Femur (tissue), 1 donor: ENCODE measurements around the gene ZNF765.
A peak's percentile ranks its signal among the peaks of the same experiment; 100 is the strongest.
"Not testable (repeated sequence)": the region's sequence is repeated elsewhere in the genome, so short reads cannot be mapped to it uniquely, and the experiment has no call there.

Experiments
- DNase-seq: peaks from one replicate; pipeline ENCODE4 v3.0.0-alpha.2; 2017

ZNF765 gene

DNA sequence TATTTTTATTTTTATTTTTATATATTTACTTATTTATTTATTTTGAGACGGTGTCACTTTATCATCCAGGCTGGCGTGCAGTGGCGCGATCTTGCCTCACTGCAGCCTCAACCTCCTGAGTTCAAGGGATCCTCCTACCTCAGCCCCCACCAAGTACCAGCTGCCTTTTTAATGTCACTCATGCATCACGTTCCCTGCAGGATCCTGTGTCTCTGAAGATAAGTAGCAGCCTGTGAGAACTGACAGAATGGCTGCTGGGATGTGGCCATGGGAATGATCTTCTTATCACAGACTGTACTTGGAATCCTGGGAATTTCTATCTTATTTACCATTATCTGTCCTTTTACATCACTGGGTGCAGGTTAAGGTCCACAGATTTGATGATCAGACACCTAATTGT is 27.6 kb downstream of the ZNF765 start:
- DNase-seq, result no peak

DNA sequence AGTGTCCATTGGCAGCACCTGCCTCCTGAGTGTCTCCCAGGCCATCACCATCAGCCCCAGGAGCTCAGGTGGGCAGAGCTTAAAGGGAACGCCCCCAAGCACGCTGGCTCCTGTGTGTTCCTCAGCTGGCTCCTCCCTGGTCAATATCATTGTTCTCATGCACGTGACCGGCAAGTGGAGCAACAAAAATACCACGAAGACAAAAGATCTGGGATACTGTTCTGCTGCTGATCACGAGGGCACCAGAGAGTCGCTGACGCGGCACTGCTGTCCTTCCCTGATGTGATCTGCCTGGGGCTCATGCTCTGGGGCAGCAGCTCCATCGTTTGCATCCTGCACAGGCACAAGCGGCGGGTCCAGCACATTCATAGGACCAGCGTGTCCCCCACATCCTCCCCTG is 28.1 kb downstream of the ZNF765 start:
- not testable (repeated sequence) for DNase-seq

DNA sequence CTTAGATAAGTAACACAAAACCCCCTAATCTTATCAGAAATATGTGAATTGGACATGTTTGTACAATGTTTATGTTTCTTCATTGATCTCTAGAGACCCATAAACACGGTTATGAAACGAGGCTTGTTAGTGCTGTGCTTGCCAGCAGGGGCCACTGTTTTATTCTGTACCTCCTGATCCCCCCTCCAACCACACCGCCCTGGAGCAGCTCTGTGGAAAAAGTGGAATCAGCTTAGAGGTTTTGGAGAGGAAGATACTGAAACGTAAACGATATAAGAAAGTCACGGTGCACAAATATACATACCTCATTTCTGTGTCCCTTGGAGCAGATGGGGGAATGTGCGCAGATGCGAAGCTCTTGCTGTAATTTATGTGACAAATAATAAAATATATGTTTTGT is 28.7 kb downstream of the ZNF765 start:
- DNase-seq, result peak; percentile 28

DNA sequence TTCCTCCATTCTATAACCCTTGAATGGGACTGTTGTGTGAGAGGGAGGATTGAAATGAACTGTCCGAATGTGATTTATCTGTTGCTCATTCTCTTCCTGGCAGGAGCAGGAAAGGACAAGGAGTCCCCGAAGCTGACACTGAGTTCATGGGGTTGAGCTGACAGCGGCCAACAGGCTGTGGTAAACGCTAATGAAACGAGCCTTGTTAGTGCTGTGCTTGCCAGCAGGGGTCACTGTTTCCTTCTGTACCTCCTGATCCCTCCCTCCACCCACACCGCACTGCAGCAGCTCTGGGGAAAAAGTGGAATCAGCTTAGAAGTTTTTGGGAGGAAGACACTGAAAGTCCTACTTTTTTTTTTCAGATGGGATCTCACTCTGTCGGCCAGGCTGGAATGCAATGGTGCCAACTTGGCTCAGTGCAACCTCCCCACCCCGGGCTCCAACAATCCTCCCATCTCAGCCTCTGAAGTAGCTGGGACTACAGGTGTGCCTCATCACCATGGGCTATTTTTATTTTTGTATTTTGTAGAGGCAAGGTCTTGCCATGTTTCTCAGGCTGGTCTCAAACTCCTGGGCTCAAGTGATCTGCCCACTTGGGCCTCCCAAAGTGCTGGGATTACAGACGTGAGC is 30.1 kb downstream of the ZNF765 start:
- peak; percentile 77 for DNase-seq

DNA sequence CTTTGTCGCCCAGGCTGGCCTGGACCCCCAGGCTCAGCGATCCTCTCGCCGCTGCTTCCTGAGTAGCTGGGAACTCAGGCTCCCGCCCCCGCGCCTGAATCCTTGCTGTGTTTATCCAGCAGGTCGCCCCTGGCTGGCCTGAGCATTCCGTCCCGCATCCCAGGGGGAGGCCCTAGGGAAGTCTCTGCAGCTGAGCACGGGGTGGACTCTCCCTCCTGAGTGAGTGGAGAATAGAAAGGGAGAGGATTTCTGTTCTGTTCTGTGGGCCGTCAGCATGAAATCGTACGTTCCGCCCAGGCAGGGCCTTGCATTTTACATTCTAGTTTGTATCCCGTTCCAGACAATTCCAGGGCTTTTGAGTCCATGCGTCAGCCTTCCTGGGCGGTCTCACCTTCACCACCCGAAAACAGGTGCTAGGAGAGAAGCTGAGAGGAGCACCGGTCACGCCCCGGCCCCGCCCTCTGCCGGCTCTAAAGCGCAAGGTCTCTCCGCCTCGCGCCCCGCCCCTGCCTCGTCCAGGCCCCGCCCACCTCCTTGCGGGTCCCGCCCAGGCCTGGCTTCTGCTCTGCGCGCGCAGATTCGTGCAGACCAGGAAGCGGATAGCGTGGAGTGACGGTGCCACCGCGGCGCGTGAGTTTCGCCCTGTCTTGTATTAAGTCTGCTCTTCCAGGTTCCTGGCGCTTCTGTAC is 36.6 kb downstream of the ZNF765 start, which contains the start of gene ZNF761:
TSS of gene ZNF761 (plus strand) at position 586 of the 689 bp plus-strand sequence. CDS start 15,285 bp downstream, outside the sequence.
- peak; percentile 97 for DNase-seq

DNA sequence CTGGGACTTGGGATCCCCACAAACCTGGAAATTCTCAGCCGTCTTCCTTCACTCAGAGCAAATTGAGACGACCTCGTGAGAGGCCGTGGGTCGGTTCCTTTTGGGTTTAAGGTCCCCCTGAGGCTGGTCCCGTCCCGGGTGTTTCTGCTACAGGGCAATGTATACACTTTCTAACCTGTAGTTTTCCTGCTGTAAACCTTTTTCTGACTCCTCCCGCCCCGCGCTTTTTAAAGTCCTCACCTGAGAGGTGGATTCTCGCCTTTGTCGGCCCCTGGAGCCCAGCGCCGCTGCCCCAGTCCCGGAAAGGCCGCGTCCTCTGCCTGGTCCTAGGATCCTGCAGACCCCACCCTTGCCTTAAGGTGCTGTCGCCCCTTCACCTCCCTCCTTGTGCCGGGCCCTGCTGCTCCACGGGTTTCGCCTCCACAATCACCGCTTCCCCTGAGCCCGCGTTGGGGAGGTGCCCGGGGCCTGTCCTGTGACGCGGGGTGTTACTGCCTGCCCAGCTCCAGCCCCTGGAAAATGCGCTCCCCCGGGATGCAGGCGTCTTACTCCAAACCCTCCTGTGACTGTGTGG is 37.2 kb downstream of the ZNF765 start:
- DNase-seq, result peak; percentile 60

DNA sequence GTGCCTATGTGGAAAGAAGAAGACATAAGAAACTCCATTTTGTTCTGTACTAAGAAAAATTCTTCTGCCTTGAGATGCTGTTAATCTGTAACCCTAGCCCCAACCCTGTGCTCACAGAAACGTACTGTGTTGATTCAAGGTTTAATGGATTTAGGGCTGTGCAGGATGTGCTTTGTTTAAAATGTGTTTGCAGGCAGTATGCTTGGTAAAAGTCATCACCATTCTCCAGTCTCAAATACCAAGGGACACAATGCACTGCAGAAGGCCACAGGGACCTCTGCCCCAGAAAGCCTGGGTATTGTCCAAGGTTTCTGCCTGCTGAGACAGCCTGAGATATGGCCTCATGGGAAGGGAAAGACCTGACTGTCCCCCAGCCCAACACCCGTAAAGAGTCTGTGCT is 48.9 kb downstream of the ZNF765 start:
- not testable (repeated sequence) for DNase-seq

DNA sequence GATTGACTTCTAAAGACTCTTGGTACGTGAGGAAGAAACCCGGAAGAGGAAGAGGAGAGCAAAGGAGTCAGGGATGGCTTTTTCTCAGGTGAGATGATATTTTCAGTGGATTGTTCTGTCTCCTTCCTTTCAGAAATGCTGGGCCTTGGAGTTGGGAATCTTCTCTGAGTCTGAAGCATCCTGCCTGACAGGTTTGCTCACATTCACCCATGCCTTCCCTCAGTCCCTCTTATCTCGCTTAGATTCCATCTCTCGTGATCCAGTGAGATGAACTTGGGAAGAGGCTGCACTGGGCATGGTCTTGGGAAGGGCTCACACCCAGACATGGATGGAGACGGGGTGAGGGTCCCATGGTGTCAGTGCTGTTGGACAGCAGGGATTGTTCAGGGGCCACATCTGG is 52.2 kb downstream of the ZNF765 start:
- not testable (repeated sequence) for DNase-seq

DNA sequence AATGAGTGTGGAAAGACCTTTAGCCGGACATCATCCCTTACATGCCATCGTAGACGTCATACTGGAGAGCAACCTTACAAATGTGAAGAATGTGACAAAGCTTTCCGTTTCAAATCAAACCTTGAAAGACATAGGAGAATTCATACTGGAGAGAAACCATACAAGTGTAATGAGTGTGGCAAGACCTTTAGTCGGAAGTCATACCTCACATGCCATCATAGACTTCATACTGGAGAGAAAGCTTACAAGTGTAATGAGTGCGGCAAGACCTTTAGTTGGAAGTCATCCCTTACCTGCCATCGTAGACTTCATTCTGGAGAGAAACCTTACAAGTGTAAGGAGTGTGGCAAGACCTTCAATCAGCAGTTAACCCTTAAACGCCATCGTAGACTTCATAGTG is 60.9 kb downstream of the ZNF765 start:
- DNase-seq, result no peak

DNA sequence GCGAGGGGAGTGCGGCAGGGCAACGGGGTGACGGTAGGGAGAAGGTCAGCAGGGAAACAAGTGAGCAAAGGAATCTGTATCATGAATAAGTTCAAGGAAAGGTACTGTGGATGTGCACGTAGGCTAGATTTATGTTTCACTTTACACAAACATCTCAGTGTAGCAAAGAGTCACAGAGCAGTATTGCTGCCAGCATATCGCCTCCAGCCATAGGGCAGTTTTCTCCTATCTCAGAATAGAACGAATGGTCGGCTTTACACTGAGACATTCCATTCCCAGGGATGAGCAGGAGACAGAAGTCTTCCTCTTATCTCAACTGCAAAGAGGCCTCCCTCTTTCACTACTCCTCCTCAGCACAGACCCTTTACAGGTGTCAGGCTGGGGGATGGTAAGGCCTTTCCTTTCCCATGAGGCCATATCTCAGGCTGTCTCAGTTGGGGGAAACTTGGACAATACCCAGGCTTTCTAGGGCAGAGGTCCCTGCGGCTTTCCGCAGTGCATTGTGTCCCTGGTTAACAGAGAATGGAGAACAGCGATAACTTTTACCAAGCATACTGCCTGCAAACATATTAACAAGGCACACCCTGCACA is 65.3 kb downstream of the ZNF765 start:
- DNase-seq, result not testable (repeated sequence)

DNA sequence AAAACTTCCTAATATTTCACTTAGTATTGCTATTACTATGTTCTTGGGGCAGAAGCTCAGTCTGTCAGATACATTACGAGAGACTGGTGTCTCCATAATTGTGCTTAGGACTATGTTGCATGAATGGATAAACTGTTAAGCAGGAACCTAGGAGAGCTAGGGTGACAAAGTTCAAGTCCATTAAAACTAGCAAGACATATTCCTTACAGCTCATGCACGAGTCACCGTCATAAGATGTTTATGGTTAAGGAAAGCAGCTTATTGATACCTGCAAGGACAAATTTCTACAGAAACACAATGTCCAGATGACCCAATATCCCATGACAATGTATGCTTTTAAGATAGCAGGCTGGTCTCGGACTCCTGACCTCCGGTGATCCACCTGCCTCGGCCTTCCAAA is 66.9 kb downstream of the ZNF765 start:
- no peak for DNase-seq

DNA sequence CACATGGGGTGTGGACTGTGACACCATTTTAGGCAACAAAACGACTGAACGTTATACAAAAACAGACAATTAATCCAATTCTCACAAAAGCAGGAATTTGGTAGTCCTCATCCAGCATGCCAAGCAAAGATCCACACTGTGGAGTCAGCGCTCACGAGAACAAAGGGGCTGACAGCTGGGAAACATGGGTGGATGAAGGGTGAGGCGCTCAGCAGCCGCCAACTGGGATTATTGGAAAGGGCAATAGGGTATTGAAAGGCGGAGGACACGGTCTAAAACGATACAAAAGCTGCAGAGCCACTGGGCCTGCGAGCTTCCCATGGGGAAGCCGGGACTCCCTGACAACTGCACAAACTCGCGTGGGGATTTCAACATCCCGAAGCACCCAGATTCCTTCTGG is 67.9 kb downstream of the ZNF765 start:
- no peak for DNase-seq

DNA sequence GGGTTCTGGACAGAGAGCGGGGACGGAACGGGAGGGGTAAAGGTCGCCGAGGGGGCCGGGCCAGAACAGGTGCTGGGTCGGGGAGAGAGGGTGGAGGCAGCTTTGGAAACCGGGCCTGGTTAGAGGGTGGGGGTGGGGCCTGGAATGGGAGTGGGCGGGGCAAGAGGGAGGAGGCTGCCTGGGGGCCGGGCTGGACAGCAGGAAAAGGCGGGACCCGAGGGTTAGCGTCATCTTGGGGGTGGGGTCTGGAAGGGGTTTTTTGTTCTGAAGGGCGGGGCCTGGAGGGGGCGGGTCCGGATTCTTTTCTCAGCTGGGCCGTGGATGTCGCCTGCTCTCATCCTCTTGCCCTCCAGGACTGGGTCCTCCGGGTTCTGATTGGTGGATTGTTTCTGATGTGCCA is 68.3 kb downstream of the ZNF765 start:
- DNase-seq, result peak; percentile 73

DNA sequence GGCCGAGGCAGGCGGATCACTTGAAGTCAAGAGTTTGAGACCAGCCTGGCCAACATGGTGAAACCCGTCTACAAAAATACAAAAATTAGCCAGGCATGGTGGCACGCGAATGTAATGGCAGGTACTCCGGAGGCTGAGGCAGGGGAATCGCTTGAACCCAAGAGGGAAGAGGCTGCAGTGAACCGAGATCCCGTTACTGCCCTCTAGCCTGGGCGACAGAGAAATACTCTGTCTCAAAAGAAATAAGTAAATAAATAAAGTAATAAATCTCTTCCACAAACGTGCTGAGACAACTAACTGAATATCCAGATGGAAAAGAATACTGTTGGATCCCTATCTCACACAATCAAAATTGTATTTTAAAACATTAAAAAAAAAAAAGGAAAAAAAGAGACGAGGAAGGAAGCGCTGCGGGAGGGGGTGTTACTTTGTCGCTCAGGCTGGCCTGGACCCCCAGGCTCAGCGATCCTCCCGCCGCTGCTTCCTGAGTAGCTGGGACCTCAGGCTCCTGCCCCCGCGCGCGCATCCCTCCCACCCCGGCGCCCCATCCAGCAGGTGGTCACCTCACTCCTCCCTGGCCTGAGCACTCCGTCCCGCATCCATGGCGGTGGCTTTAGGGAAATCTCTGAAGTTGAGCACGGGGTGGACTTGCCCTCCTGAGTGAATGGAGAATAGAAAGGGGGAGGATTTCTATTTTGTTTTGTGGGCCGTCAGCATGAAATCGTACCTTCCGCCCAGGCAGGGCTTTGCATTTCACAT is 72.0 kb downstream of the ZNF765 start:
- DNase-seq, result peak; percentile 27

DNA sequence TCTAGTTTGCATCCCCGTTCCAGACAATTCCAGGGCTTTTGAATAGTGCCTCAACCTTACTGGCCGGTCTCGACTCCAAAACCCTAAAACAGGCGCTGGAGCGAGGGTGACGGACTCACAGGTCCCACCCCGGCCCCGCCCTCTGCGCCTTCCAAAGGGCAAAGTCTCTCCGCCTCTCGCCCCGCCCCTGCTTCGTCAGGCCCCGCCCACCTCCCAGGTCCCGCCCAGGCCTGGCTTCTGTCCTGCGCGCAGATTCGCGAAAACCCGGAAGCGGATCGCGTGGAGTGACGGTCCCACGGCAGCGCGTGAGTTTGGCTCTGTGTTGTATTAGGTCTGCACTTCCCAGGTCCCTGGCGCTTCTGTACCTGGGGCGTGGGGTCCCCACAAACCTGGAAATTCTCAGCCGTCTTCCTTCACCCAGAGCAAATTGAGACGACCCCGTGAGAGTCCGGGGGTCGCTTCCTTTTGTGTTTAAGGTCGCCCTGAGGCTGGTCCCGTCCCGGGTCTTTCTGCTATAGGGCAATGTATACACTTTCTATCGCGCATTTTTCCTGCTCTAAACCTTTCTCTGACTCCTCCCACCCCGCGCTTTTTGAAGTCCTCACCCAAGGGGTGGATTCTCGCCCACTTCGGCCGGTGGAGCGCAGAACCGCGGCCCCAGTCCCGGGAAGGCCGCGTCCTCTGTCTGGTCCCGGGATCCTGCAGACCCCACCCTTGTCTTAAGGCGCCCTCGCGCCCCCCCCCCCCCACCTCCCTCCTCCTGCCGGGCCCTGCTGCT is 72.7 kb downstream of the ZNF765 start, which contains the start of gene ZNF813:
TSS of gene ZNF813 (plus strand) at position 249 of the 778 bp plus-strand sequence. CDS start 16,090 bp downstream, outside the sequence.
- DNase-seq, result peak; percentile 95

DNA sequence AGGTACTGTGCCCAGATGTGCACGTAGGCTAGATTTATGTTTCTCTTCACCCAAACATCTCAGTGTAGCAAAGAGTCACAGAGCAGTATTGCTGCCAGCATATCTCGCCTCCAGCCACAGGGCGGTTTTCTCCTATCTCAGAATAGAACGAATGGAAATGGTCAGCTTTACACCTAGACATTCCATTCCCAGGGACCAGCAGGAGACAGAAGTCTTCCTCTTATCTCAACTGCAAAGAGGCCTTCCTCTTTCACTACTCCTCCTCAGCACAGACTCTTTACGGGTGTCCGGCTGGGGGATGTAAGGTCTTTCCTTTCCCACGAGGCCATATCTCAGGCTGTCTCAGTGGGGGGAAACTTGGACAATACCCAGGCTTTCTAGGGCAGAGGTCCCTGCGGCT is 73.7 kb downstream of the ZNF765 start:
- not testable (repeated sequence) for DNase-seq

DNA sequence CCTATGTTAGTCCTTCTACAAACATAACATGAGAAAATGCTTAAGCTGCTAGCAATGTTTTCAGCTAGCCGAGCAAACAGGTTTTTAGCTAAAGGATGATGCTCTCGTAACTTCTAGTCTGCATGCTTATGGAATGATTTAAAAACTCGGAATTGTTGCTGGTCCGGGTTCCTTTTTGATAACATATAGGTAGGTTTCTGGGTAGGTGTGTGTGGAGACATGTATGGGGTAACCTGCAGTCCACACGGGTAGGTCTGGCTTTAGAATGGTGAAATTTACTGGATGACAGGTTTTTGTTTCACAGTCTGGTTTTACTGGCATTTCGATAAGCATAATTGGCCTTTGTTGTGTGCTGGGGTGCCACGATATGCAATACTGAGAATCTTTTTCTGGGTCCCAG is 77.0 kb downstream of the ZNF765 start:
- DNase-seq, result no peak

DNA sequence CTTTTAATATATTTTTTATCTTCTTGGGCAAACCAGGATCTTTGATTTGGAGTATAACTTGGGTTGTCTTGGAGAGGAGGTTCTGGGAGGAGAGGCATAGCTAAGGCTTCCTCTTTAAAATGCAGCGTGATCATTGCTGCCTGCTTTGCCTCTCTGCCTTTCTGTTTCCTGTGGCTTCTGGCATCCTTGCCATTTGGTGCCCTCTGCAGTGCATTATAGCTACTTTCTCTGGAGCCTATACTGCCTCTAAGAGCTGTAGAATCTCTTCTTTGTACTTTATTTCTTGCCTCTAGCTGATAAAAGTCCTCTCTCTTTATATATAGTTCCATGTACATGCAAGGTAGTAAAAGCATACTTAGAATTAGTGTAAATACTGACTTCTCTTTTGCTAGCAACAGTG is 79.9 kb downstream of the ZNF765 start:
- DNase-seq, result not testable (repeated sequence)

DNA sequence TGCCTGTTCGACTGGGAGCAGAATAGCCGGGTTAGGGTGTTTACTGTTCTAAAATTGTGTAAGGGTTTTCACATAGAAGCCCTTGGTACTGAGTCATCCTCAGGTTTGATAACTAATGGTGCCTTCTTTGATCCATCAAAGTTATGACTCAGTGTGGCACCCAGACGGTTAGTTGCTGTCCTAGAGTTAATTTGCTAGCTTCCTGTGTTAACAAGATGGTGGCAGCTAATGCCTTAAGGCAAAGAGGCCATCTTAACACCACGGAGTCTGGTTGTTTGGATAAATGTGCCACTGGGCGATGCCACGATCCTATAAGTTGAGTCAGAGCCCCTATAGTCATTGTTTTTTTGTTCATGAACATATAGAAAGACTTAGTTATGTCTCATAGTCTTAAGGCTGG is 80.5 kb downstream of the ZNF765 start:
- DNase-seq, result not testable (repeated sequence)
